GM12875 (cell line): ENCODE measurements around the gene ARHGEF38.
"Not testable (repeated sequence)": the region's sequence is repeated elsewhere in the genome, so short reads cannot be mapped to it uniquely, and the experiment has no call there.

Source experiments
- H3K4me3 ChIP-seq: one replicate; pipeline ENCODE4 v1.5.1; 2011; ENCODE audit warnings: low read depth, low read length, control low read depth
- CTCF ChIP-seq: IDR thresholded peaks from 2 replicates; pipeline ENCODE4 v1.5.1; 2011; ENCODE audit warnings: low read depth, mild to moderate bottlenecking, control low read depth, inconsistent platforms, low read length, moderate library complexity, borderline replicate concordance; ENCODE audit not compliant: insufficient read depth

Gene ARHGEF38

GRCh38 chr4:105725623-105726022, 173.2 kb downstream of the ARHGEF38 start:
- no peak overlapping the region for H3K4me3 ChIP-seq
- TF ChIP-seq CTCF, result no peak

- not testable (repeated sequence) for H3K4me3 ChIP-seq
These were observed 177.5 kb downstream of the ARHGEF38 start for GRCh38 chr4:105729895-105730294.
